Adrenal gland (tissue), 12 donors: ENCODE results near the gene TOB2. TPM values are rescaled to one million over a fixed set of nuclear protein-coding genes. Genes with fewer than 3 reads are reported as not detected.

Experiments
- DNase-seq, 7 donors: peaks; one replicate each; pipeline ENCODE4 v3.0.0-alpha.2; 2019 to 2020
- H3K27ac ChIP-seq, 5 donors: fragments of 200-600 bp; sonication (generic) in 4 of 5; 1 replicate in 3 of 5; 2 replicates in 2 of 5; pipeline versions ENCODE4 v1.5.1 to v1.8.0; 2016 to 2020; ENCODE audit warnings: mild to moderate bottlenecking in 1 of 5
- H3K27me3 ChIP-seq: fragments of 200-600 bp; 2 replicates; pipeline ENCODE4 v1.8.0; 2021
- H3K36me3 ChIP-seq, 2 donors: fragments of 200-600 bp; replicated peaks in 1 of 2; 1 replicate in 1 of 2; 2 replicates in 1 of 2; pipeline versions ENCODE4 v1.5.1 to v1.8.0; 2018 to 2022
- H3K4me1 ChIP-seq, 2 donors: fragments of 200-600 bp; replicated peaks in 1 of 2; 1 replicate in 1 of 2; 2 replicates in 1 of 2; pipeline versions ENCODE4 v1.5.1 to v1.8.0; 2018 to 2021
- H3K4me3 ChIP-seq, 4 donors: fragments of 200-600 bp; sonication (generic) in 3 of 4; one replicate each; pipeline ENCODE4 v1.5.1; 2016 to 2018
- H3K9me3 ChIP-seq, 3 donors: fragments of 200-600 bp; sonication (generic) in 1 of 3; replicated peaks in 1 of 3; 1 replicate in 2 of 3; 2 replicates in 1 of 3; pipeline versions ENCODE4 v1.5.1 to v1.8.0; 2016 to 2021
- CTCF ChIP-seq, 6 experiments: fragments of 450-650 bp in 4 of 6; fragments of 200-600 bp in 2 of 6; sonication (generic) in 1 of 6; IDR thresholded peaks; 1 replicate in 5 of 6; 2 replicates in 1 of 6; pipeline versions ENCODE4 v1.5.1 to v1.8.0; 2016 to 2021; ENCODE audit warnings: antibody characterized with exemption in 6 of 6, mild to moderate bottlenecking in 2 of 6, moderate library complexity in 1 of 6
- POLR2A ChIP-seq, 2 donors: fragments of 450-650 bp; IDR thresholded peaks; one replicate each; pipeline ENCODE4 v1.6.1; 2017; ENCODE audit warnings: antibody characterized with exemption in 2 of 2, mild to moderate bottlenecking in 2 of 2, moderate library complexity in 1 of 2
- WGBS, 4 donors: extraction: QIAGEN DNeasy Blood & Tissue Kit in 2 of 4; methylation state at CpG; one replicate each; pipeline versions ENCODE4 v1.1.5 to v1.1.7; 2013 to 2017; 5-methylcytosine and 5-hydroxymethylcytosine counted together
- intact Hi-C, 2 donors: fragments of 100-400 bp; cut with DNase I; formaldehyde crosslinking; loops; one replicate each; pipeline versions ENCODE4 v1.14.1 to v1.15.0; 2022 to 2023
- polyA plus RNA-seq, 3 donors: library from polyadenylated mRNA; stranded (reverse); fragments of 200-250 nt in 2 of 3; fragments of 350-450 nt in 1 of 3; fragmentation: Illumina TruSeq in 1 of 3; extraction: RNeasy Lipid Tissue Mini Kit (QIAGEN cat#74804) in 1 of 3; gene quantifications; one replicate each; pipeline ENCODE4 v1.2.3, GENCODE V29; 2013 to 2014
- total RNA-seq, 9 donors: library from RNA; depleted of rRNA in 4 of 9; stranded (reverse); fragments of >200 nt in 4 of 9; fragments of 120-200 nt in 1 of 9; fragmentation: NEBNext Ultra II Directional in 1 of 9; extraction: Animal tissue kit (Norgen Biotek cat#: 25700) in 1 of 9; gene quantifications; one replicate each; pipeline versions ENCODE4 v1.1.0 to v1.2.4, GENCODE V29; 2013 to 2023
- donor health status: healthy with polysubstance abuse.
- donor health status: Bipolar disorder and iron deficiency.
- donor health status: DM: yes; HTN: yes; CAD: no.
- donor health status: DM: no; HTN: no; CAD: no.
- donor health status: DM: no; HTN: no; CAD: no.
- donor health status: DM: yes; HTN: yes; CAD: no.

The TOB2 gene
- total and polyA plus RNA-seq, 12 donors = 14.7 to 117 (median 41.1) TPM

DNA sequence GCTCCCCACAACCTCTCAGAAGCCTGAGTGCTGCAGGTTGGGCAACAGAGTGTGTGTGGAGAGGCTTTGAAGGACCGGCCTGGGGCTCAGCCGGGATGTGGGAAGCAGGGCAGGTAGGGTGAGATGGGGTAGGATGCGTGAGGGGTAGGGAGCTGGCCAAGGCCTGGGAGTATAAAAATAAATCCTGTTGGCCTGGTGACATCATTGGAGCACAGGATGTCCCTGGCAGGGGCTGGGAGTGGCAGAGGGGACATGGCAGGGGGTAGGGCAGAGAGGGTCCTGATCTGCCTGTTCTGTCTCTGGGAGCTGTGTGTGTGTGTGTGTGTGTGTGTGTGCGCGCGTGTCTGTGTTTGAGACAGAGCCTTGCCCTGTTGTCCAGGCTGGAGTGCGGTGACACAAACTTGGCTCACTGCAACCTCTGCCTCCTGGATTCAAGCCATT, 36.3 kb downstream of the TOB2 start:
- peaks cover 23 to 45% of the 10 kb centered on the region in 2 donors for H3K4me1 ChIP-seq
- no peak overlapping the region for H3K4me3 ChIP-seq
- H3K27me3 ChIP-seq = no peaks in the 10 kb centered on the region
- DNase-seq = peak in 6 of 7 donors; percentile 48 to 80 (median 61)
- 33 to 70% (median 35%) methylated on average over 3 to 7 of the region's 7 CpGs for whole genome bisulfite sequencing, 4 donors
- TF ChIP-seq POLR2A (IDR thresholded peaks at IDR 0.05) (no peak), CTCF (IDR thresholded peaks at IDR 0.05) (no peak)
- intact Hi-C loops = no loop called here
- no peaks in the 10 kb centered on the region for H3K9me3 ChIP-seq
- H3K27ac ChIP-seq = peak overlapping the region in 4 of 5 donors; percentile 39 to 99 (median 62)
- no peaks in the 10 kb centered on the region for H3K36me3 ChIP-seq

- no peak overlapping the region for H3K27ac ChIP-seq
- H3K9me3 ChIP-seq = no peaks in the 10 kb centered on the region
- peaks cover 11 to 33% of the 10 kb centered on the region in 2 donors for H3K4me1 ChIP-seq
- no peak for DNase-seq
- no peak overlapping the region for H3K4me3 ChIP-seq
- no peak for TF ChIP-seq POLR2A (IDR thresholded peaks at IDR 0.05)
- TF ChIP-seq CTCF (IDR thresholded peaks at IDR 0.05) = no peak
- intact Hi-C loops = no loop called here
- no peaks in the 10 kb centered on the region for H3K27me3 ChIP-seq
- H3K36me3 ChIP-seq = no peaks in the 10 kb centered on the region
- whole genome bisulfite sequencing, 4 donors = 85 to 90% (median 87%) methylated on average over 8 of the region's 8 CpGs
Observed at GRCh38 chr22:41408665-41409064, 37.9 kb downstream of the TOB2 start.

DNA sequence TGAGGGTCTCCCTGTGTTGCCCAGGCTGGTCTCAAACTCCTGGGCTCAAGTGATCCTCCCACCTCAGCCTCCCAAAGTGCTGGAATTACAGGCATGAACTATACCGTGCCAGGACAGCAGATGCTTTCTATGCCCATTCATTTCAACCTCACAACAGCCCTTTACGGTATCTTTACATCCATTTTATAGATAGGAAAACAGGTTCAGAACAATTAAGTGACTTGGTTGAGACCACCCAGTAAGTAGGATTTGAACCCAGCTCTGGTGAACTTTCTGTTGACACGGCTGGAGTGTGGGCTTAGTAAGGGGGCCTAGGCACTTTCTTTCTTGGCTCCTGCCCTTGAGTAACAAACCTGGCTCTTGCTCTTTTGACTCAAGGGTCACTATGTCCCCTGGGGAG, 39.2 kb downstream of the TOB2 start:
- Histone ChIP-seq H3K9me3 (no peaks in the 10 kb centered on the region), H3K4me1 (peaks cover 3 to 34% of the 10 kb centered on the region in 2 donors), H3K36me3 (no peaks in the 10 kb centered on the region), H3K27me3 (no peaks in the 10 kb centered on the region), H3K27ac (no peak overlapping the region), H3K4me3 (no peak overlapping the region)
- WGBS, 4 donors = 72 to 84% (median 83%) methylated on average over 3 of the region's 3 CpGs
- no peak for DNase-seq
- TF ChIP-seq POLR2A (IDR thresholded peaks at IDR 0.05) (no peak), CTCF (IDR thresholded peaks at IDR 0.05) (no peak)
- intact Hi-C loops = no loop called here

- no peak overlapping the region for H3K27ac ChIP-seq
- no peak for DNase-seq
- intact Hi-C loops = no loop called here
Observed at GRCh38 chr22:41406410-41406809, 40.2 kb downstream of the TOB2 start.

More at GRCh38 chr22:41406410-41406809, 40.2 kb downstream of the TOB2 start:
- TF ChIP-seq POLR2A (IDR thresholded peaks at IDR 0.05) (no peak), CTCF (IDR thresholded peaks at IDR 0.05) (no peak)
- Histone ChIP-seq H3K9me3 (no peaks in the 10 kb centered on the region), H3K36me3 (no peaks in the 10 kb centered on the region), H3K4me3 (no peak overlapping the region), H3K27me3 (no peaks in the 10 kb centered on the region), H3K4me1 (peaks cover 8 to 35% of the 10 kb centered on the region in 2 donors)
